Panc1 (cell line): Measurements from ENCODE around the gene TIMM22.

ENCODE experiments used
- POLR2AphosphoS5 ChIP-seq: IDR thresholded peaks from 2 replicates; pipeline ENCODE4 v1.6.1; 2012; ENCODE audit warnings: mild to moderate bottlenecking, low read depth, low read length, moderate library complexity
- TF ChIP-seq, protein P1 (sequence below): fragments of 450-650 bp; IDR thresholded peaks from 2 replicates; pipeline ENCODE4 v1.5.1; 2017; ENCODE audit warnings: mild to moderate bottlenecking

DNA sequence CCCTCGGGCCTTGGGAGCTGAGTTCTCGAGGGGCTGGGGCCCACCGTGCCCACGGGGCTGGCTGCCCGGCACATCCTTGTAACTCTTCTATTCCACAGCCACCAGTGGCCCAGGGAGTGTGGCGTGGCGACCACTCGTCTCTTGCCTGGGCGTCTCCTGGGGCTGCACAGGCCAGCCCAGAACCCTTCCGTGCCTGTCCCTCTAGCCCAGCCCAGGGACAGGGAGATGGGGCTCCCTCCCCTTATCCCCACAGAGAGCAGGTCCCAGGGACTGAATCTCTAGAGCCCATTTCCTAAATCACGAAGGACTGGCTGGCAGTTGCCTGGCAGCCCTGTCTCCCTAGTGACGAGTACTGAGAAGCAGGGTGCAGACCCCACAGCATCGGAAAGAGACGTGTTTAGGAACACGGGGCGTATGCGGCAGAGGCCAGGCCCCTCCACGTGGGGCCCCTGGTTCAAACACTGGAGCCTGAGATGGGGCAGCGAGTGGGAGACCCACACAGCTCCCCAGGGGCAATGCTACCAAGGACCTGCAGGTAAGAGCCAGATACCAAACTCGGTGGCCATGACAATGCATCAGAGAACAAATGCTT lies 51.0 kb downstream of the TIMM22 start:
- TF ChIP-seq, protein P1, sequence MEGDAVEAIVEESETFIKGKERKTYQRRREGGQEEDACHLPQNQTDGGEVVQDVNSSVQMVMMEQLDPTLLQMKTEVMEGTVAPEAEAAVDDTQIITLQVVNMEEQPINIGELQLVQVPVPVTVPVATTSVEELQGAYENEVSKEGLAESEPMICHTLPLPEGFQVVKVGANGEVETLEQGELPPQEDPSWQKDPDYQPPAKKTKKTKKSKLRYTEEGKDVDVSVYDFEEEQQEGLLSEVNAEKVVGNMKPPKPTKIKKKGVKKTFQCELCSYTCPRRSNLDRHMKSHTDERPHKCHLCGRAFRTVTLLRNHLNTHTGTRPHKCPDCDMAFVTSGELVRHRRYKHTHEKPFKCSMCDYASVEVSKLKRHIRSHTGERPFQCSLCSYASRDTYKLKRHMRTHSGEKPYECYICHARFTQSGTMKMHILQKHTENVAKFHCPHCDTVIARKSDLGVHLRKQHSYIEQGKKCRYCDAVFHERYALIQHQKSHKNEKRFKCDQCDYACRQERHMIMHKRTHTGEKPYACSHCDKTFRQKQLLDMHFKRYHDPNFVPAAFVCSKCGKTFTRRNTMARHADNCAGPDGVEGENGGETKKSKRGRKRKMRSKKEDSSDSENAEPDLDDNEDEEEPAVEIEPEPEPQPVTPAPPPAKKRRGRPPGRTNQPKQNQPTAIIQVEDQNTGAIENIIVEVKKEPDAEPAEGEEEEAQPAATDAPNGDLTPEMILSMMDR = no peak
- no peak for TF ChIP-seq POLR2AphosphoS5
